22Rv1 (cell line): Measurements from ENCODE around the gene CRY1.

Experiments used
- ZFX ChIP-seq: fragments of 450-650 bp; IDR thresholded peaks from 2 replicates; pipeline ENCODE4 v1.6.1; 2017; ENCODE audit warnings: antibody characterized with exemption, borderline replicate concordance
- TF ChIP-seq, protein P1 (sequence below): fragments of 450-650 bp; IDR thresholded peaks from 2 replicates; pipeline ENCODE4 v1.5.1; 2017; ENCODE audit warnings: mild to moderate bottlenecking

DNA sequence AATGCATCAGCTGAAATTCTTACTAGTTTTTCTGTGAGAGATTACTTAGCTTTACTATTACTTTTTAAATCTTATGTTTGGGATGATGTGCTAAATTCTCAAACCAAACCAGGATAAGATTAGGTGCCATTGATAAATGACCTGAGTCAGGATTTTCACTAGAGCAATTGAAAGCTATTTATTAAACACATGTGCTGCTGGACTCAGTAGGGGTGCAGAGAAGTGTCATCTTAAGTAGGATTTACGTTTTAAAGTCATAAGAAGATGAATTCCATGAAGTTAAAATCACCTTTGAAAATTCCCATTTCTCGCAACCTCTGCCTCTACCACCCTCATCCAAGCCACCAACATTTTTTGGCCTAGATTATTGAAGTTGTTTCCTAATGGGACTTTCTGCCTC is 128.8 kb downstream of the CRY1 start:
- TF ChIP-seq, protein P1, sequence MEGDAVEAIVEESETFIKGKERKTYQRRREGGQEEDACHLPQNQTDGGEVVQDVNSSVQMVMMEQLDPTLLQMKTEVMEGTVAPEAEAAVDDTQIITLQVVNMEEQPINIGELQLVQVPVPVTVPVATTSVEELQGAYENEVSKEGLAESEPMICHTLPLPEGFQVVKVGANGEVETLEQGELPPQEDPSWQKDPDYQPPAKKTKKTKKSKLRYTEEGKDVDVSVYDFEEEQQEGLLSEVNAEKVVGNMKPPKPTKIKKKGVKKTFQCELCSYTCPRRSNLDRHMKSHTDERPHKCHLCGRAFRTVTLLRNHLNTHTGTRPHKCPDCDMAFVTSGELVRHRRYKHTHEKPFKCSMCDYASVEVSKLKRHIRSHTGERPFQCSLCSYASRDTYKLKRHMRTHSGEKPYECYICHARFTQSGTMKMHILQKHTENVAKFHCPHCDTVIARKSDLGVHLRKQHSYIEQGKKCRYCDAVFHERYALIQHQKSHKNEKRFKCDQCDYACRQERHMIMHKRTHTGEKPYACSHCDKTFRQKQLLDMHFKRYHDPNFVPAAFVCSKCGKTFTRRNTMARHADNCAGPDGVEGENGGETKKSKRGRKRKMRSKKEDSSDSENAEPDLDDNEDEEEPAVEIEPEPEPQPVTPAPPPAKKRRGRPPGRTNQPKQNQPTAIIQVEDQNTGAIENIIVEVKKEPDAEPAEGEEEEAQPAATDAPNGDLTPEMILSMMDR, result no peak
- TF ChIP-seq ZFX, result no peak
